WTC11 (cell line): Measurements from ENCODE around the gene COL5A1. TPM values are rescaled to one million over a fixed set of nuclear protein-coding genes. Genes with fewer than 3 reads are reported as not detected.
A peak's percentile ranks its signal among the peaks of the same experiment; 100 is the strongest.

ENCODE experiments used
- ATAC-seq: fragments of 200-7000 bp; cut with Tn5 transposase; 2 replicates; pipeline ENCODE4 v1.10.0; 2021; ENCODE audit warnings: mild to moderate bottlenecking, moderate library complexity
- CTCF ChIA-PET: fragments of 300-600 bp; sonication (Branson Sonifier 250); formaldehyde crosslinking; loops from one replicate; lab custom pipeline; 2021; ENCODE audit warnings: antibody characterized with exemption; lab: Charles Lee
- POLR2A ChIA-PET: fragments of 350-600 bp; sonication (Branson Sonifier 250); formaldehyde crosslinking; loops from one replicate; lab custom pipeline; 2021; ENCODE audit warnings: antibody characterized with exemption; lab: Charles Lee
- DNase-seq: peaks from one replicate; pipeline ENCODE4 v3.0.0; 2021; ENCODE audit warnings: low spot score
- H3K27ac Mint-ChIP-seq: 2 replicates; pipeline ENCODE4 v1.8.0; 2021; ENCODE audit warnings: mixed read lengths
- H3K27me3 Mint-ChIP-seq: 2 replicates; pipeline ENCODE4 v1.8.0; 2021; ENCODE audit warnings: low read depth, mild to moderate bottlenecking, moderate library complexity, mixed read lengths
- H3K36me3 Mint-ChIP-seq: 2 replicates; pipeline ENCODE4 v1.8.0; 2021; ENCODE audit warnings: mixed read lengths
- H3K4me1 Mint-ChIP-seq: 2 replicates; pipeline ENCODE4 v1.8.0; 2022; ENCODE audit warnings: mixed read lengths
- H3K4me3 Mint-ChIP-seq: 2 replicates; pipeline ENCODE4 v1.8.0; 2021; ENCODE audit warnings: mild to moderate bottlenecking, moderate library complexity, mixed read lengths
- H3K9me3 Mint-ChIP-seq: 2 replicates; pipeline ENCODE4 v1.8.0; 2021; ENCODE audit warnings: mixed read lengths
- CREB1 ChIP-seq: sonication (generic); formaldehyde crosslinking; IDR thresholded peaks from 2 replicates; pipeline ENCODE4 v1.8.0; 2023; ENCODE audit warnings: mild to moderate bottlenecking, missing genetic modification reagents
- ELF4 ChIP-seq: sonication (generic); formaldehyde crosslinking; IDR thresholded peaks from 2 replicates; pipeline ENCODE4 v1.8.1; 2022; ENCODE audit warnings: low read depth, mild to moderate bottlenecking, moderate library complexity, missing genetic modification reagents
- MXD4 ChIP-seq: fragments of 250-450 bp; sonication (Bioruptor Pico); IDR thresholded peaks from 2 replicates; pipeline ENCODE4 v1.8.0; 2021; ENCODE audit warnings: mild to moderate bottlenecking, moderate library complexity, borderline replicate concordance
- NFATC4 ChIP-seq: fragments of 250-450 bp; sonication (Bioruptor Pico); IDR thresholded peaks from 2 replicates; pipeline ENCODE4 v1.9.0; 2021; ENCODE audit warnings: mild to moderate bottlenecking
- NFYB ChIP-seq: sonication (generic); formaldehyde crosslinking; conservative IDR thresholded peaks from 2 replicates; pipeline ENCODE4 v1.8.0; 2022; ENCODE audit warnings: low read depth, missing genetic modification reagents
- NR1H2 ChIP-seq: sonication (generic); formaldehyde crosslinking; IDR thresholded peaks from 2 replicates; pipeline ENCODE4 v1.9.0; 2021; ENCODE audit warnings: mild to moderate bottlenecking, moderate library complexity, missing genetic modification reagents
- NR2C2 ChIP-seq: sonication (generic); formaldehyde crosslinking; IDR thresholded peaks from 2 replicates; pipeline ENCODE4 v1.8.0; 2022; ENCODE audit warnings: mild to moderate bottlenecking, missing genetic modification reagents
- NR3C1 ChIP-seq: sonication (generic); formaldehyde crosslinking; conservative IDR thresholded peaks from 2 replicates; pipeline ENCODE4 v1.8.1; 2023; ENCODE audit warnings: low read depth, mild to moderate bottlenecking, missing genetic modification reagents
- OVOL2 ChIP-seq: fragments of 250-450 bp; sonication (Bioruptor Pico); IDR thresholded peaks from 2 replicates; pipeline ENCODE4 v1.9.0; 2021; ENCODE audit warnings: mild to moderate bottlenecking, borderline replicate concordance
- RELA ChIP-seq: sonication (generic); formaldehyde crosslinking; IDR thresholded peaks from 2 replicates; pipeline ENCODE4 v1.8.1; 2022; ENCODE audit warnings: missing genetic modification reagents, mild to moderate bottlenecking, borderline replicate concordance
- RORB ChIP-seq: fragments of 250-450 bp; sonication (Bioruptor Pico); IDR thresholded peaks from 2 replicates; pipeline ENCODE4 v1.9.0; 2021; ENCODE audit warnings: mild to moderate bottlenecking
- ZNF121 ChIP-seq: sonication (generic); formaldehyde crosslinking; IDR thresholded peaks from 2 replicates; pipeline ENCODE4 v1.8.0; 2023; ENCODE audit warnings: missing genetic modification reagents
- ZNF219 ChIP-seq: sonication (generic); formaldehyde crosslinking; IDR thresholded peaks from 2 replicates; pipeline ENCODE4 v1.8.0; 2023; ENCODE audit warnings: missing genetic modification reagents, mild to moderate bottlenecking, borderline replicate concordance
- ZNF263 ChIP-seq: sonication (generic); formaldehyde crosslinking; IDR thresholded peaks from 2 replicates; pipeline ENCODE4 v1.8.1; 2022; ENCODE audit warnings: low read depth, mild to moderate bottlenecking, moderate library complexity, missing genetic modification reagents
- ZNF317 ChIP-seq: sonication (generic); formaldehyde crosslinking; IDR thresholded peaks from 2 replicates; pipeline ENCODE4 v1.8.1; 2023; ENCODE audit warnings: low read depth, mild to moderate bottlenecking, moderate library complexity, missing genetic modification reagents, borderline replicate concordance
- ZNF416 ChIP-seq: fragments of 250-450 bp; sonication (Bioruptor Pico); IDR thresholded peaks from 2 replicates; pipeline ENCODE4 v1.9.0; 2021; ENCODE audit warnings: mild to moderate bottlenecking, inconsistent platforms
- total RNA-seq: library from RNA; stranded (reverse); gene quantifications from 3 replicates; pipeline ENCODE4 v1.2.3, GENCODE V29; 2021
- TF ChIP-seq, protein P1 (sequence below): sonication (generic); formaldehyde crosslinking; IDR thresholded peaks from 2 replicates; pipeline ENCODE4 v1.8.0; 2022; ENCODE audit warnings: missing genetic modification reagents
- TF ChIP-seq, protein P2 (sequence below): fragments of 250-450 bp; sonication (Bioruptor Pico); conservative IDR thresholded peaks from 2 replicates; pipeline ENCODE4 v1.9.0; 2021; ENCODE audit warnings: mild to moderate bottlenecking
- TF ChIP-seq, protein P3 (sequence below): fragments of 250-450 bp; sonication (Bioruptor Pico); IDR thresholded peaks from 2 replicates; pipeline ENCODE4 v1.9.0; 2021; ENCODE audit warnings: mild to moderate bottlenecking
- TF ChIP-seq, protein P4 (sequence below): fragments of 250-450 bp; sonication (Bioruptor Pico); IDR thresholded peaks from 2 replicates; pipeline ENCODE4 v1.9.0; 2021; ENCODE audit warnings: mild to moderate bottlenecking
- TF ChIP-seq, protein P5 (sequence below): sonication (generic); formaldehyde crosslinking; IDR thresholded peaks from 2 replicates; pipeline ENCODE4 v1.8.1; 2022; ENCODE audit warnings: low read depth, mild to moderate bottlenecking, moderate library complexity, missing genetic modification reagents, borderline replicate concordance

The COL5A1 gene
- total RNA-seq, 1 experiment from 2014 or later, result 13.5 TPM

DNA sequence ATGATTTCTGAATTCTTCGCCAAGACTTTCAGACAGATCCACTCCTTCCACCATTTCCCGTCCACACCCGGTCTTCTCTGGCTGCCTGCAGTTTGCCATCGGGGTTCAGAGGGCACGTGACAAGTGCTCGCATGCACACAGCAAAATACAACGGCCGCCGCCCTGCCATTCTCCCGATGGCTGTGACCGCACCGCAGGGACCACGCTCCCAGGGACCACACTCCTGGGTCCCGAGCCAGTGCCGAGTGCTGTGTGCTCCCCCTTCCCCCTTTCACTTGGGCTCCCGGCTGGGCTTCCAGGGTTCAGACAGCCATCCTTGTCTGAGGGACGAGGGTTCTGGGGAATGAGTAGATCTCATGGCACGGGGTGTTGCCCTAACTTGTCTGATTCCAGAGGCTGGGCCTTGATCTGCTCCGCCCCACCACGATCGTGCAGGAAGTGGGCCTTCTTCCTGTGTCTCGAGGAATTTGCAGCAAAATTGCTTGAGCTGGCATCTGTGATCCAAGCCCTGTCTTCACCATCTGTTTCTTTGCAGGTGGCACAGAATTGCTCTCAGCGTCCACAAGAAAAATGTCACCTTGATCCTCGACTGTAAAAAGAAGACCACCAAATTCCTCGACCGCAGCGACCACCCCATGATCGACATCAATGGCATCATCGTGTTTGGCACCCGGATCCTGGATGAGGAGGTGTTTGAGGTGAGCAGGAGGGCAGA, 59.2 kb downstream of the COL5A1 start:
- POLR2A ChIA-PET, result no interaction called here
- no peaks in the 10 kb centered on the region for H3K27me3 Mint-ChIP-seq
- ATAC-seq, result no peak
- CTCF ChIA-PET, result interaction anchor here (1.8 kb wide), 1 partner anchor 11 kb away, joined by 6 read pairs; no protein-coding TSS in a partner anchor
- H3K4me1 Mint-ChIP-seq, result 0 out of 2 replicates have a peak, but pooled peaks cover 2% of the 10 kb centered on the region
- no peak overlapping the region for H3K4me3 Mint-ChIP-seq
- H3K27ac Mint-ChIP-seq, result peak overlapping the region; percentile 27; the same call in 1 of the 2 replicates
- DNase-seq, result no peak
- no peaks in the 10 kb centered on the region for H3K9me3 Mint-ChIP-seq
- H3K36me3 Mint-ChIP-seq, result no peaks in the 10 kb centered on the region
- TF ChIP-seq, protein P1, sequence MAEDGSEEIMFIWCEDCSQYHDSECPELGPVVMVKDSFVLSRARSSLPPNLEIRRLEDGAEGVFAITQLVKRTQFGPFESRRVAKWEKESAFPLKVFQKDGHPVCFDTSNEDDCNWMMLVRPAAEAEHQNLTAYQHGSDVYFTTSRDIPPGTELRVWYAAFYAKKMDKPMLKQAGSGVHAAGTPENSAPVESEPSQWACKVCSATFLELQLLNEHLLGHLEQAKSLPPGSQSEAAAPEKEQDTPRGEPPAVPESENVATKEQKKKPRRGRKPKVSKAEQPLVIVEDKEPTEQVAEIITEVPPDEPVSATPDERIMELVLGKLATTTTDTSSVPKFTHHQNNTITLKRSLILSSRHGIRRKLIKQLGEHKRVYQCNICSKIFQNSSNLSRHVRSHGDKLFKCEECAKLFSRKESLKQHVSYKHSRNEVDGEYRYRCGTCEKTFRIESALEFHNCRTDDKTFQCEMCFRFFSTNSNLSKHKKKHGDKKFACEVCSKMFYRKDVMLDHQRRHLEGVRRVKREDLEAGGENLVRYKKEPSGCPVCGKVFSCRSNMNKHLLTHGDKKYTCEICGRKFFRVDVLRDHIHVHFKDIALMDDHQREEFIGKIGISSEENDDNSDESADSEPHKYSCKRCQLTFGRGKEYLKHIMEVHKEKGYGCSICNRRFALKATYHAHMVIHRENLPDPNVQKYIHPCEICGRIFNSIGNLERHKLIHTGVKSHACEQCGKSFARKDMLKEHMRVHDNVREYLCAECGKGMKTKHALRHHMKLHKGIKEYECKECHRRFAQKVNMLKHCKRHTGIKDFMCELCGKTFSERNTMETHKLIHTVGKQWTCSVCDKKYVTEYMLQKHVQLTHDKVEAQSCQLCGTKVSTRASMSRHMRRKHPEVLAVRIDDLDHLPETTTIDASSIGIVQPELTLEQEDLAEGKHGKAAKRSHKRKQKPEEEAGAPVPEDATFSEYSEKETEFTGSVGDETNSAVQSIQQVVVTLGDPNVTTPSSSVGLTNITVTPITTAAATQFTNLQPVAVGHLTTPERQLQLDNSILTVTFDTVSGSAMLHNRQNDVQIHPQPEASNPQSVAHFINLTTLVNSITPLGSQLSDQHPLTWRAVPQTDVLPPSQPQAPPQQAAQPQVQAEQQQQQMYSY (CRISPR knock-in tag), result no peak
- TF ChIP-seq CREB1, result no peak
- TF ChIP-seq, protein P2, sequence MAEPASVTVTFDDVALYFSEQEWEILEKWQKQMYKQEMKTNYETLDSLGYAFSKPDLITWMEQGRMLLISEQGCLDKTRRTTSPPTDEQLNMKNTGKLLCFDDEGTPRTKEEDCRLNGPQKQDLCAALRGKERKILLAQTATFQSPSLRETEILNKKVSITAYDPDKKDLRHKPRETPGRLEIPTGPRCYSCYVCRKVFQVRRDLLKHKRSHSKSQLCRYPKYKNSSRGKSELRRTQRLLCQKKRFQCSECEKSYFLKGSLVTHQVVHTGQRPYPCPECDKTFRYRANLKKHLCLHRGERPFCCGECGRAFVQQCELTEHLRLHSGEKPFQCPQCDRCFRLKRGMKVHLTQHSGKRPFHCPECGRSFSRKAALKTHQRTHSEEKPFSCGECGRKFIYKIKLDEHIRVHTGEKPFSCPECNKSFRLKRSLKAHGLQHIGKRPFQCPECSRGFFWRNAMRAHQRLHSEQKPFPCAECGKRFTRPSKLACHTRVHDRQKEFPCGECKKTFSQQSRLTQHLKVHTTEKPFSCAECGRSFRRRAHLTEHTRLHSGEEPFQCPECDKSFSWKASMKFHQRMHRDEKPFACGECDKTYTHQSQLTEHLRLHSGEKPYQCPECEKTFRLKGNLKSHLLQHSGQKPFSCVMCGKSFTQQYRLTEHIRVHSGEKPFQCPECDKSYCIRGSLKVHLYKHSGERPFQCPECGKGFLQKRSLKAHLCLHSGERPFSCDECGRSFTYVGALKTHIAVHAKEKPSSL (CRISPR knock-in tag), result no peak
- TF ChIP-seq NR2C2, result no peak
- TF ChIP-seq ZNF263, result no peak
- no peak for TF ChIP-seq ELF4 (CRISPR knock-in tag)
- no peak for TF ChIP-seq NR3C1 (CRISPR knock-in tag)
- TF ChIP-seq ZNF219, result no peak
- no peak for TF ChIP-seq ZNF416
- no peak for TF ChIP-seq OVOL2 (CRISPR knock-in tag)
- no peak for TF ChIP-seq RELA

DNA sequence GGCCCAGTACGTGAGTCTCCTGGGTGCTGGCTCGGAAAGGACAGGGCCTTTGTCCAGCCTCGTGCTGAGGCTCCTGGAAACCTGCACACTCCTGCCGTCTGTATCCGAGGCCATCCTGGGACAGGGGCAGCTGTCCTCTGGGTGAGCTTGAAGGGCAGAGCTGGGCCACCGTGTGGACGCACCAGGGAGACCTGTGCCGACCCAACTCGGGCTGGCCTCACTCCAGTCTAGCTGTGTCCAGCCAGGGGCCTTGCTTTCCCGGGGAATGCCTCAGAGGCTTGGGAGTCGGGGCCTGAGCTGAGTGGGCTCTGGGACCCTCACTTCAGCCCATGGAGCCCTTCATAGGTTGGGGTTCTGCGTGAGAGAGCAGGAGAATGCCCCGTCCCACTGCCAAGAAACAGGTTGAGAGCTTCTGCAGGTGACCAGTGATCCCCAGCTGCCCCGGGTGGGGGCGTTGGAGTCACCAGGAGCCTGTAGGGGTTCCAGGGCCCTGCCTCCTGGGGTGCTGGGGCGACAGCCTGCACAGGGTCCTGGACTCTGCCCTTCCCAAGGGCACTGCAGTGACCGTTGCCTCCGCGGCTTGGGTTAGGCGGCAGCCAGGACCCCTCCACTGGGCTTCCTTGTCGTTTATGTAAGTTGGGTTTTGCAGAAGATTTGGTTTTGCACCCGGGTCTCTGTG, 60.1 kb downstream of the COL5A1 start:
- ChIA-PET POLR2A (no interaction called here), CTCF (no interaction called here)
- Mint-ChIP-seq H3K36me3 (no peaks in the 10 kb centered on the region), H3K4me1 (0 out of 2 replicates have a peak, but pooled peaks cover 2% of the 10 kb centered on the region), H3K9me3 (no peaks in the 10 kb centered on the region), H3K27ac (no peak overlapping the region), H3K27me3 (no peaks in the 10 kb centered on the region), H3K4me3 (no peak overlapping the region)
- DNase-seq (no peak), ATAC-seq (no peak)
- TF ChIP-seq RELA (no peak), NFYB (CRISPR knock-in tag) (no peak), ZNF317 (CRISPR knock-in tag) (no peak), RORB (CRISPR knock-in tag) (no peak), ZNF121 (CRISPR knock-in tag) (no peak), MXD4 (CRISPR knock-in tag) (no peak), NR1H2 (CRISPR knock-in tag) (no peak), NFATC4 (CRISPR knock-in tag) (no peak)
- TF ChIP-seq, protein P3, sequence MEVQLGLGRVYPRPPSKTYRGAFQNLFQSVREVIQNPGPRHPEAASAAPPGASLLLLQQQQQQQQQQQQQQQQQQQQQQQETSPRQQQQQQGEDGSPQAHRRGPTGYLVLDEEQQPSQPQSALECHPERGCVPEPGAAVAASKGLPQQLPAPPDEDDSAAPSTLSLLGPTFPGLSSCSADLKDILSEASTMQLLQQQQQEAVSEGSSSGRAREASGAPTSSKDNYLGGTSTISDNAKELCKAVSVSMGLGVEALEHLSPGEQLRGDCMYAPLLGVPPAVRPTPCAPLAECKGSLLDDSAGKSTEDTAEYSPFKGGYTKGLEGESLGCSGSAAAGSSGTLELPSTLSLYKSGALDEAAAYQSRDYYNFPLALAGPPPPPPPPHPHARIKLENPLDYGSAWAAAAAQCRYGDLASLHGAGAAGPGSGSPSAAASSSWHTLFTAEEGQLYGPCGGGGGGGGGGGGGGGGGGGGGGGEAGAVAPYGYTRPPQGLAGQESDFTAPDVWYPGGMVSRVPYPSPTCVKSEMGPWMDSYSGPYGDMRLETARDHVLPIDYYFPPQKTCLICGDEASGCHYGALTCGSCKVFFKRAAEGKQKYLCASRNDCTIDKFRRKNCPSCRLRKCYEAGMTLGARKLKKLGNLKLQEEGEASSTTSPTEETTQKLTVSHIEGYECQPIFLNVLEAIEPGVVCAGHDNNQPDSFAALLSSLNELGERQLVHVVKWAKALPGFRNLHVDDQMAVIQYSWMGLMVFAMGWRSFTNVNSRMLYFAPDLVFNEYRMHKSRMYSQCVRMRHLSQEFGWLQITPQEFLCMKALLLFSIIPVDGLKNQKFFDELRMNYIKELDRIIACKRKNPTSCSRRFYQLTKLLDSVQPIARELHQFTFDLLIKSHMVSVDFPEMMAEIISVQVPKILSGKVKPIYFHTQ (CRISPR knock-in tag), result no peak
- TF ChIP-seq, protein P4, sequence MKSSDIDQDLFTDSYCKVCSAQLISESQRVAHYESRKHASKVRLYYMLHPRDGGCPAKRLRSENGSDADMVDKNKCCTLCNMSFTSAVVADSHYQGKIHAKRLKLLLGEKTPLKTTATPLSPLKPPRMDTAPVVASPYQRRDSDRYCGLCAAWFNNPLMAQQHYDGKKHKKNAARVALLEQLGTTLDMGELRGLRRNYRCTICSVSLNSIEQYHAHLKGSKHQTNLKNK (CRISPR knock-in tag), result no peak
- TF ChIP-seq, protein P5, sequence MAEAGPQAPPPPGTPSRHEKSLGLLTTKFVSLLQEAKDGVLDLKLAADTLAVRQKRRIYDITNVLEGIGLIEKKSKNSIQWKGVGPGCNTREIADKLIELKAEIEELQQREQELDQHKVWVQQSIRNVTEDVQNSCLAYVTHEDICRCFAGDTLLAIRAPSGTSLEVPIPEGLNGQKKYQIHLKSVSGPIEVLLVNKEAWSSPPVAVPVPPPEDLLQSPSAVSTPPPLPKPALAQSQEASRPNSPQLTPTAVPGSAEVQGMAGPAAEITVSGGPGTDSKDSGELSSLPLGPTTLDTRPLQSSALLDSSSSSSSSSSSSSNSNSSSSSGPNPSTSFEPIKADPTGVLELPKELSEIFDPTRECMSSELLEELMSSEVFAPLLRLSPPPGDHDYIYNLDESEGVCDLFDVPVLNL (CRISPR knock-in tag), result no peak
